ENCODE results near the gene FUT7.
A peak's percentile ranks its signal among the peaks of the same experiment; 100 is the strongest.

Gene FUT7

DNA sequence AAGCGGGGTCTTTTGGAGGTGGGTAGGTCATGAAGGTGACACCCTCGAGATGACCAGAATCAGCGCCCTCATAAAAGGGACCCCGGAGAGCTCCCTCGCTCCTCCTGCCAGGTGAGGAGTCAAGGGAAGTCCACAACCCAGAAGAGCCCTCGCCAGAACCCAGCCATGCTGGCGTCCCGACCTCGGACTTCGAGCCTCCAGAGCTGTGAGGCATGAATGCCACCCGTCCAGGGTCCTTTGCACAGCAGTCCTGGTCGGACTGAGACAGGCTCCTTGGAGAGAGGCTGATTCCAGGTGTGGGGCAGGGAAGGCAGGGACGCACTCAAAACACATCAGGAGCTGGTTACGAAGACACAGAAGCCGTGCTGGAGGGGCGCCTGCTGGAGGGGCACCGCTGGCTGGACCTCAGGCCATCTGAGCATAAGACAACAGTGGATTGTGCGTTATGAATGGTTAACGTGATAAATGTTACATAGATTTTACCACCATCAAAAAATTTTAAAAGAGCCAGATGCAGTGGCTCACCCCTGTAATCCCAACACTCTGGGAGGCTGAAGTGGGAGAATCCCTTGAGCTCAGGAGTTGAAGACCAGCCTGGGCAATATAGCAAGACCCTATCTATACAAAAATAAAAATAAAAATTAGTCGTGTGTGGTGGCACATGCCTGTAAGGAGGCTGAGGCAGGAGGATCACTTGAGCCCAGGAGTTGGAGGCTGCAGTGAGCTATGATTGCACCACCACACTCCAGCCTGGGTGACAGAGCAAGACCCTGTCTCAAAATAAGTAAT, 29.8 kb downstream of the FUT7 start:
- no peak for DNase-seq (ENCODE audit: low read depth)

DNA sequence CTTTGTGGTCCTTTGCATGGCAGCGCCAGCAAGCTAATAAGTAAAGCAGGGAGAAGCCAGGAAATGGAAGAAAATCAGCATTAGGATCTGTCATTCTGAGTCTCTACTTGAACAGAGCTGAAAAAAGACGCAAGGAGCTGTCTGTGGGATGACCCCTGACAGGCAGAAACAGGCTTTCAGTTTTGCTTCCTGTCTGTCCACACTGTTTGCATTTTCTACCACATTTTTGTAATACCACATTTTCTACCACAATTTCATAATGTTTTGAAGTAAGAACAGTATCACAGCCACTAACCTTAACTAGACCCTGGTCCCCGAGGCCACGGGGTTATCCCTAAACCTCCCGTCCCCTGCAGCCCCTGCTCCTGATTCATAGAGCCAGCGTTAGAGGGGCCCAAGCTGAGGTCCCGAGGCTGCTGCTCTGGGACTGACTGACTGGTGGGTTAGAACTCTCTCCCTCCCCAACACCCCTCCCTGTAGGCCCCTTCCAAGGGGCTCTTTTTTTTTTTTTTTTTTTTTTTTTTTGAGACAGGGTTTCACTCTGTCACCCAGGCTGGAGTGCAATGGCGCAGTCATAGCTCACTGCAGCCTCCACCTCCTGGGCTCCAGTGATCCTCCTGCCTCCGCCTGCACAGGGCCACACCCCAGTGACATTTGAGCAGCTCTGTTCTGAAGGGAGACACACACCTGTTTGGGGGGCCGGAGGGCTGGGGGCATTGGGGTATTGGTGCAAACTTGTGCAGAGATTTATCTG, 31.5 kb downstream of the FUT7 start:
- DNase-seq (ENCODE audit: low read depth), result peak; percentile 86

DNA sequence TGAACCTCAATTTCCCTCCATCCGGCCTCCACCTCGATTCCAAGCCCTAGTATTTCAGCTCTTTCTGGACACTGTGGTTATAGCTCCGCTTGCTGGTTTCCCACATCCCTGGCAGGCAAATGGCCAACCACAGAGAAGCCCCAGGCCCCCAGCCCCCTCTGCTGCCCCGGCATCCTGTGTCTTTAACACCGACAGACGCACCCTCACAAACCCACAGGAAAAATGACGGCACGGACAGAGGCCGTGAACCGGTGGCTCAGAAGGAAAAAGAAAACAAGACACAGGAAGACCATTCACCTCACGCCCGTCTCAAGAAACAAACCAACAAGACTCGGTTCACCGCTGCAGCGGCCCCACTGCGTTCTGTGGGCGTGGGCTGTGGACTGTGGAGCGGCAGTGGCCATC, 34.1 kb downstream of the FUT7 start:
- no peak for DNase-seq (ENCODE audit: low read depth)

DNA sequence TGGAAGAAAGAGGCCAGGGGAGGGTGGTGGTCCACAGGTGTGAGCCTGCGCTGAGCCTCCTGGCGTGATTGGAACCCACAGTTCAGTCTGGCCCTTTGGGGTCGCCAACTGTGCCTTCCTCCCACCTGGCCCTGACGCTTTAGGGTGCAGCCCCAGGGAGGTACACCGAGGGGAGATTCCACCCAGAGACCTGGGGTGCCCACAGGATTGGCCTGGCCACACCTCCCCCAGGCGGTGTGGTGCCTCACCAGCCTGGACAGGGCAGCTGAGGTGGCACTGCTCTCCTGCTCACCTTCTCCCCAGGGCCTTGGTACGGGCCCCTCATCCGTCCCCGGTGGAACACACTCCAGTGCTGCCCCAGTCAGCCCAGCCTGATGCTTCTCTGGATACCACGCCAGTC, 34.5 kb downstream of the FUT7 start:
- no peak for DNase-seq (ENCODE audit: low read depth)

DNA sequence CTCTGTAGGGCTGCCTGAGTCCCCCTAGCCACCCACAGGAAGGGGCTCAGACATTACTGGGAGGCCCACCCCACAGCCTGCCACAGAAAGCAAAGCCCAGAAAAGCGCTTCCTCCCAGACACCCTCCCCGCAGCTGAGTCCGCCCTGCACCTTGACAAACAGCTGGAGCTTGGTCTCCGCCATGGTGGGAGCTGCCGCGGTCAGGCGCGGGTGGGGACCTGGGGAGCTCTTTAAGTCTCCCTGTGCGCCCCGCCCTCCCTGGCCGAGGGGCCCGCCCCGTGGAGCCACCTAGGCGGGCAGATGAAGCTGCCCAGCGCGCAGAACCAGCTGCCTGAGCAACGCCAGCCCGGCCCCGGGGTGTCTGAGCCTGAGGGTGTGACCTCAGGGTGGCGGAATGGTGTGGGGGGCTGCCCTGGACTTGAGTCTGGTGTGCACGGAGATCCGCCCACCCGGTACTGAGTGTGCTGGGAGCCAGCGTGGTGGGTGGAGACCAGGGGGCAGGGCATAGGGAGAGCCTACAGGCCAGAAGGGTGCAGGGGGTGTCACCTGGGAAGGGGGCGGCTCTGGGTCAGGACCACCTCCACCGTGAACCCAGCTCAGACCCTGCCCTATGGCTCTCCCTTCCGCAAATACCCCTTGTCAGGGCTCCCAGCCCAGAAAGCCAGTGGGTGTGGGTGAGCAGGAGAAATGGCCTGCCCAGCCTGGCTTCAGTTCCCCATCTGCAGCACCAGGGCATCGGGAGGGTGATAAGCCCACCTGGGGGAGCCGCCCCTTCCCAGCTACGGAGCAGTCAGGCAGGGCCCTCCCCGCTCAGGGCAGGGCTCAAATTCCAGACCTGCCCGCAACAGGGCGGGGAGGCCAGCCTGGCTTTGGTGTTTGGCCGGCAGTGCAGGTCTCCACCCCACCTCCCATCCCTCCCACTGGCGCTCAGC, 35.3 kb downstream of the FUT7 start, which contains the start of gene CLIC3:
Gene CLIC3, minus strand, starts transcription at position 208 of the 932 bp plus-strand sequence. Its CDS starts 25 bp downstream, at position 183.
- peak; percentile 34 for DNase-seq (ENCODE audit: low read depth)

DNA sequence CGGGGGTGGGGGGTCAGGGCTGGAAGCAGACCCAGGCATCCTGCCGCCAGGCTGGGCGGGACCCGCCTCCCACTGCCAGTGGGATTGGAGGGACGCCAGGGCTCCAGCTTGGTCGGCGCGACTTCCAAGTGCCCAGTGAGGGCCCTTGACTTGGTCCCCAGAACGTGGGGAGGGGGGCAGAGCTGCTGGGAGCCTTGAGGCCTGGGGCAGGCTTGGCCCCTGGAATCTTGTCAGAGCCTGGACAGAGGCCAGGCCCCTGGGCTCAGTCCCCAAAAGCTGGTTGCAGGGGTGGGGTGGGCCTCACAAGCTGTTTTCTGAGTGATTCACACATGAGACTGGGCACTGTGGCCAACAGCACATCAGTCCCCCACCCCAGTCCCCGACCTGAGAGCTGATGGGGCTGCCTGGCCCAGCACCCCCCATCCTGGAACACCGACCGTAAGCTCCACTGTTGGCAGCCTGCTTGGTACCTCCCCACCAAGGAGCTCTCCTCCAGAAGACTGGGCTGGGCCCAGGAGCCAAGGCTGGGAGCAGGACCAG, 36.0 kb downstream of the FUT7 start:
- peak; percentile 56 for DNase-seq (ENCODE audit: low read depth)

DNA sequence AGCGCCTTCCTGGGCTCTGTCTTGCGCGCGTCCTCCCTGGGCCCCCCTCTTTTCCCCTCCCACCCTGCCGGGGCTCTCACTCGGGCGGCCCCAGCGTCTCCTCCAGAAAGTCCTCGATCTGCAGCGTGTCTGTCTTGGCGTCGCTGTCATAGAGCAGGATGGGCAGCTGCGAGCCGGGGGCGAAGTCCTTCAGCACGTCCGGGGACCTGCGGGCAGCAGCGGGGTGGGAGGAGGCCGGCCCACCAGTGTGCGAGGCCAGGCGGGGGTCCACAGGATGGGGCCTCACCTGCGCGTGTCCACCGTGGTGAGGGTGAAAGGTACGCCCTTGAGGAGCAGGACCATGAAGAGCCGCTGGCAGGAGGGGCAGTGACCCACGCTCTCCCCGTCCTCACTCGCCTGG, 36.5 kb downstream of the FUT7 start:
- no peak for DNase-seq (ENCODE audit: low read depth)

DNA sequence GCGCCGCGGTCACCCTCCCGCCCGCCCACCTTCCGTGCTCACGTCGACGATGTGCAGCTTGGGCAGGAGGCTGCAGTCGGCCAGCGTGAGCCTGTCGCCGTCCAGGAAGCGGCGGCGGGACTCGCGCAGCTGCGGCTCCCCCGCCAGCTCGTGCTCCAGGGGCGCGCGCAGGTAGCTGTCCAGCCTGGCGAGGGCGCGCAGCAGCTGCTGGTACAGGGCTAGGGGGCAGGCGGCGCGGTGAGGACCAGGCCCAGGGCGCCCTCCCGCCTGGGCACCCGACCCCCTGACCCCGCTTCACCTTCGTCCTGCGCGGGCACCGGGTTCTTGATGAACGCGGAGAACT, 37.0 kb downstream of the FUT7 start:
- DNase-seq (ENCODE audit: low read depth), result no peak

DNA sequence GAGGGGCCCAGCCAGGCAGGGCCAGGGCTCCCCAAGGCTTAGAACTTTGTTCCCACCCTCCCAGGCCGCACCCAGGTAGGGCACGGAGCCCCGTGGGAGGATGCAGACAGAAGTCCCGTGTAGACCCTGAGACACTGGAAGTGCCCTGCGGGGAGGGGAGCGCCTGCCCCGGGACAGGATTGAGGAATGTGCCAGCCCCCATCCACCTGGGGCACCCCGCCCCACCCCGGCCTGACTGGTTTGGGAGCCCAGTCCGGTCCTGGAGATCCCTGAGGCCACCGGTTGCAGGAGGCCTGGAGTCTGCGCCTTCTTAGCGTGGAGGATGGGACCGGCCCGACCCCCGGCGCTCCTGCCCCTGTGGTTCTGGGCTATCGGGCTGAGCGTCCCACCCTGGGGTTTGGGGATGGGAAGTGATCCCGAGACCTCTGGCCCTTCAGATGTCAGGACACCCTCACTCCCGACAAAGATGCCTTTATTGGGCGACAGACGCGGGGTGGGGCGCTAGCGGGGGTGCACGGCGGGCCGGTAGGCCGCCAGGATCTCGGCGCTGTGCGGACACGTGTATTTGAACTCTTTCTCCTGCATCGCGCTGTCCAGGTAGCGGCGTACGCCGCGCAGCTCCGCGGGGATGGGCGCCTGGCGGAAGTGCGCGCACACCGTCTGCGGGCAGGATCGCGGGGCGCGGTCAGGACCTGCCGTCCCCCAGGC, 37.6 kb downstream of the FUT7 start:
- DNase-seq (ENCODE audit: low read depth), result no peak

DNA sequence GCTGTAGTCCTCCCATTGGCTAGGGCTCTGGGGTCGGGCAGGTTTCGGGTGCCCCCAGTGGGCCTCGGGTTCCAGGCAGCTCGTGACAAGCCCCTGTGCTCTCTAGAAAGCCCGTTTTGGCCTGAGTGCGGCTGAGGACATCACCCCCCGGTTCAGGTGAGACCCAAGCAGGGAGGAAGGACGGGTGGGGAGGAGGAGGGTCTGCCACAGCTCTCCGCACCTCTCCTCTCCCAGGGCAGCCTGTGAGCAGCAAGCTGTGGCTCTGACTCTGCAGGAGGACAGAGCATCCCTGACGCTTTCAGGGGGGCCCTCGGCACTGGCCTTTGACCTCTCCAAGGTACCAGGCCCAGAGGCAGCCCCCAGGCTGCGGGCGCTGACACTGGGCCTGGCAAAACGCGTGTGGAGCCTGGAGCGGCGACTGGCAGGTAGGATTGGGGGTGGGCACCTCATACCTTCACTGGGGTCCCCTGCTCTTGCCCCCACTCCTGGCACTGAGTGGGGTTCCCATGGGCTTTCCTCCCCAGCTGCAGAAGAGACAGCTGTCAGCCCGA, 39.0 kb downstream of the FUT7 start:
- no peak for DNase-seq (ENCODE audit: low read depth)

DNA sequence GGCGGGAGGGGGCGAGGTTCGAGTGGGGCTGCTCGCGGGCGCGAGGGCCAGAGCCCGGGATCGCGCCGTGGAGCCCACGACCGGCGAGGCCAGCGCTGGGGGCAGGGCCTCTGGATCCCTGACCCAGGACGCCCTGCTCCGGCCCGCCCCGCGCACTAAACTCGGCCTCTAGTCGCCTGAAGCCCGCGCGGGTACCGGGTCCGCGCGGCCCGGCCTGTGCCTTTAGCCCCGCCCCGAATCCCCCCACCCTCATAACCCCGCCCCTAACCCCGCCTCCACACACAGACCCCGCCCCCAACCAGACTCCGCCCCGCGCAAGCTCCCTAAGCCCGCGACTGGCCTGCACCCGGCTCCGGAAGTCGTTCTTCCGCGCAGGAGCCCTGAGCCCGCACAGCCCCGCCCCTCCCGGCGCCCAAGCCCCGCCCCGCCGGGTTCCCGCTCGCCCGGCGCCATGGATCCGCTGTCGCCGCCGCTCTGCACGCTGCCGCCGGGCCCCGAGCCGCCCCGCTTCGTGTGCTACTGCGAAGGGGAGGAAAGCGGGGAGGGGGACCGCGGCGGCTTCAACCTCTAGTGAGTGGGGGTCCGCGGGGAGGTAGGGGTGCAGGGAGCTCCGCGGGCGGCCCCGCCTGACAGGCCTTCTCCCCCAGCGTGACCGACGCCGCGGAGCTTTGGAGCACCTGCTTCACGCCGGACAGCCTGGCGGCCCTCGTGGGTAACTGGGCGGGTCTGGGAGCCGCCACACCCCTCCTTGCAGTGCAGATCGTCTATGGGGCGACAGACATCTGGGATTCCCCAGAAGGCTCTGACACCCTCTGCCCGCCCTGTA, 39.7 kb downstream of the FUT7 start, which contains the start of gene PAXX:
Gene PAXX, plus strand, starts transcription at position 430 of the 826 bp plus-strand sequence. Its CDS starts 22 bp downstream, at position 452.
- DNase-seq (ENCODE audit: low read depth), result peak; percentile 90

DNA sequence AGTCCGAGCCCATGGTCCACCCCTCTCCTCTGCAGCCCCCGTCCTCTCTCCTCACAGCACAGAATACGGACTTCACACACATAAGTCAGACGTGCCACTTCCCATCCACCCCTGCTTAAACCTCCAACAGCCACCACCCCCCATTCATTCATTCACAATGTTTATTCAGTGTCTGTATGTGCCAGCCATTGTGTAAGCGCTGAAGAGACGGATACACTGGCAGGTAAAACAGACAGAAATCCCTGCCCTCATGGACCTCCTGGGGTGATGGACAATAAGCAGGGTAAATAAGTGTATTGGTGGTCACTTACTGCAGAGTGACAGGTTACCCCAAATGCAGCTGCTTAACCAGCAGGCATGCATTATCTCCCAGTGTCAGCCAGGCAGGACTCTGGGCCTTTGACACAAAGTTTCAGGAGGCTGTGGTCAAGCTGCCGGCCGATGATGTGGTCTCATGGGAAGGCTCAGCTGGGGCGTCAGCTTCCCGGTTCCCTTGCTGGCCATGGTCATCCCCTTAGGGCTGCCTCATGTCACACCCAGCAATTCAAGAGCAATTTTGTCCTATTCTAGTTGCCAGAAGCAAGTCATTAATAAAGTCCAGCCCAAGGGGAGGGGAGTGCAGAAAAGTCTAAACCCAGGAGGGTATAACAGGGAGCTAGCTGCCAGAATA, 41.5 kb downstream of the FUT7 start:
- DNase-seq (ENCODE audit: low read depth), result no peak

DNA sequence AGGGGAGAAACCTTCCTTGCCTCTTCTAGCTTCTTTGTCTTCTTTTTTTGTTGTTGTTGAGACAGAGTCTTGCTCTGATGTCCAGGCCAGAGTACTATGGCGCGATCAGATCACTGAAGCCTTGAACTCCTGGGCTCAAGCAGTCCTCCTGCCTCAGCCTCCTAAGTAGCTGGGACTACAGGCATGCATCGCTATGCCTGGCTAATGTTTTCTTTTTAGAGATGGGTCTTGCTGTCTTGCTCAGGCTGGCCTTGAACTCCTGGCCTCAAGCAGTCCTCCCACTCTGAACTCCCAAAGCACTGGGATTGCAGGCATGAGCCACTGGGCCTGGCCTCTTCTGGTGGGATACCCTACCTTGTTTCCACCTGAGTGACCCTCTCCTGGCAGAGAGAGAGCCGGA, 43.0 kb downstream of the FUT7 start:
- DNase-seq (ENCODE audit: low read depth), result no peak

DNA sequence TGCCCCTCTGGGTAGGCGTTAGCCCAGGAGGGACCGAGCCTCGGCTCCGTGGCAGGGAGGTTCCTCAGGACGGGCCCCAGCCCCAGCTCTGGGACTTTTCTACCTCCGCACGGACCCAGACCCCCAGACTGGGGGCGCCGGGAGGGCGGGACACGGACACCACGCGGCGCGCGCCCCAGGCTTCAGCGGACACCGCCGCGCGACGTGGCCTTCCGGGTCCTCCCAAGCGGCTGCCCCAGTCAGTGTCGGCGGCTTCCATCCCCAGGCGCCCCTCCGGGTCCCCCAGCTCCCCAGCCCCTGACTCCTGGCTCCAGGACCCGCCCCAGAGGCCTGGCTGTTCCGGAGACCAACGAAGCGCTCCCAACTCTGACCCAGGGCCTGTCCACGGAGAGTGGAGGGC, 46.0 kb downstream of the FUT7 start:
- DNase-seq (ENCODE audit: low read depth), result no peak

DNA sequence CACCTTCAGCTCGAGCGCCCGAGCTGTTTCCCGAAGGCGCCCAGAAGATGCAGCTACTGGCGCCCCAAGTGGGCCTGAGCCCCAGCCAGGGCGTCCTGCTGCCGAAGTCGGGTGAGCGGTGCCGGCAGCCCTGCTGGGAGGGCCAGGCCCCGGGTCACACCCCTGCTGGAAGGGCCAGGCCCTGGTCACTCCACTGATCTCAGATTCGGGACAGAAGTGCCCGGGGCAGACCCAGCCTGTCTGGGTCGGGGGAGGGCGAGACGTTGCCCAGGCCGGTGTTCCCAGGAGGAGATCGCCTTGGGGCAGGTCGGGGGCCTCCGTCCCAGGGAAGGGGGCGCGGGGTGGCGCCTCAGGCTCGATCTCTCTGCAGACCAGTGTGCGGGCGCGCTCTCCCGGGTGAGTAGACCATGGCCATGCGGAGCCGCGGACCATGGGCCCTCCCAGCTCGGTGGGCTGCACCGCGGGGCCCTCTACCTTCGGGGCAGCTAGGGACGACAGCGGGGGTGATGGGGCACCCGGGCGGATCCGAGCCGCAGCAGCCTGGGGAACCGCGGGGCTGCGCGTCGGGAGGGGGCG, 46.8 kb downstream of the FUT7 start:
- DNase-seq (ENCODE audit: low read depth), result no peak

DNA sequence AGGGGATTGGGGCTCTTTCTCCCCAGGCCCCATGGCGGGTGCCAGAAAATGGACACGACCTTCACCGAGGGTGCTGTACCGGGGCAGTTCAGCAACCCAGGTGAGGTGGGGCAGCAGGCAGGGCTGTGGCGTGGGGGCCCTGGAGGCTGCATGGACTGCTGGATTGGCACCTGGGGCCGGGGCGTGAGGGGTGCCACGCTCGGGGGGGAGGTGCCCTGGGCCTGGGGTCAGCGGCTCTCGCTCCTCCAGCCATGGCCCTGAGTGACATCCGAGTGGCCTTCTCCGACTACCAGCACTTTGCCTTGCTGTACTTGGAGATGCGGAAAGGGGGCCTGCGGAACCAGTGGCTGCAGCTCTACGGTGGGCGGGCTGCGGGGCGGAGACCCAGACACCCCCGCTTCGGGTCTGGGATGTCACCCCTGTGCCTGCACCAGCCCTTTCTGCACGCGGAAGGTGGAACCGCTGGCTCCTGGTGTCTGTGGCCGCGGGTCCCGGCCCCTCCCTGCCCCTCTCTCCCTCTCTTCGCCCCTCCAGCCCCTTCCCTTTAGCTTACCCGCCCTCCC, 47.3 kb downstream of the FUT7 start:
- no peak for DNase-seq (ENCODE audit: low read depth)

DNA sequence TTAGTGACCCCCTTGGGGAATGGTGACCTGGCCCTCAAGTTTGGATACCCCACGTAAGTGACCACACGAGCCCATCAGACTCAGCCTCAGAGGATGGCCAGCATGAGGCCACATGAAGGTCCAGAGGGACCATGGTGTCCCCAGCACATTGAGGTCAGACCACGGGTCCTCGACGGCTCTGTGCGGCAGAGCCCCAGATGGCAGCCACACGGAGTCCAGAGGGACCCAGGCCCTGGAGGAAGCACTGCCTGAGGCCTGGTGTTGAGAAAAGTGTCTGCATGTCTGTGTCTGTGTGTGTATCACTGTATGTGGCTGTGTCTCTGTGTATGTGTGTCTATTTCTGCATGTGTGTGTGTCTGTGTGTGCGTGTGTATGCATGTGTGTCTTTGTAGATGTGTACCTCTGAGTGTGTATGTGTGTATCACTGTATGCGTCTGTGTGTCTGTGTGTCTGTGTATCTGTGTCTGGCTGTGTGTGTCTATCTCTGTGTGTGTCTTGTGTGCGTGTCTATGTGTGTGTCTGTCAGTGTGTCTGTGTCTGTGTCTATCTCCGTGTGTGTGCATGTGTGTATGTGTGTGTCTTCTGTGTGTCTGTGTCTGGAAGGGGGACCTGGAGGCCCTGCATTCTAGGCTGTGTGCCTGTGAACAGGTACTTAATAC, 48.1 kb downstream of the FUT7 start:
- DNase-seq (ENCODE audit: low read depth), result no peak

DNA sequence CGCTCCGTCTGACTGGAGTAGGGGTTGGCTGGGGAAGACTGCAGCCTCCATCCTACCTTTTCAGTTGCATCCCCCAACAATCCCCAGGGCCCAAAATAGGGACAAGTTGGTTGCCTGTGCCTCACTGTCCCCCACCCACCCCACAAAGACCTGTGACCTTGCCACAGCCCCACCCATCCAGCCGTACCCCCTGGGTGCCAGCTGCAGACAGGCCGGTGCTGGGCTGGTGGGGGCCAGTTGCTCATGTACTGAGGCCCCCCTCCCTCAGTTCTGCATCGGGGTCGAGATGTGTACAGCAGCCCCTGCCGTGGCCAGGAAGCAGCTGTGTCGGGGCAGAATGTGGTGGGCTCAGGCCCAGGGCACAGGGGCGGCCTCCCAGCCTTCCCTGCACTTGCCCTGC, 48.7 kb downstream of the FUT7 start:
- DNase-seq (ENCODE audit: low read depth), result no peak

Data from EH (cell line).